H1 (cell line): ENCODE data around the gene RRBP1. TPM values are rescaled to one million over a fixed set of nuclear protein-coding genes. Genes with fewer than 3 reads are reported as not detected.

Experiments used
- CHD7 ChIP-seq: fragments of 300-600 bp; sonication (generic); IDR thresholded peaks from 2 replicates; pipeline ENCODE4 v1.7.1; 2012; ENCODE audit warnings: low read length, moderate library complexity, mild to moderate bottlenecking, inconsistent platforms; ENCODE audit not compliant: insufficient replicate concordance
- POLR2A ChIP-seq, 2 experiments: IDR thresholded peaks; 1 replicate in 1 of 2; 2 replicates in 1 of 2; pipeline ENCODE4 v1.6.1; 2011; ENCODE audit warnings: low read depth in 2 of 2, low read length in 2 of 2, mild to moderate bottlenecking in 2 of 2; ENCODE audit errors: control extremely low read depth in 1 of 2
- SP4 ChIP-seq: IDR thresholded peaks from 2 replicates; pipeline ENCODE4 v1.6.1; 2012; ENCODE audit warnings: low read length, inconsistent platforms
- TAF7 ChIP-seq: optimal IDR thresholded peaks from 2 replicates; pipeline ENCODE3; 2011; ENCODE audit warnings: low read depth, mild to moderate bottlenecking, inconsistent platforms, low read length, moderate library complexity, borderline replicate concordance
- polyA plus RNA-seq, 7 experiments: library from polyadenylated mRNA; depleted of rRNA in 3 of 7; stranded (reverse) in 5 of 7; unstranded in 2 of 7; fragments of >200 nt in 5 of 7; fragments of 200-250 nt in 2 of 7; gene quantifications; 1 replicate in 5 of 7; 2 replicates in 1 of 7; 4 replicates in 1 of 7; pipeline versions ENCODE4 v1.2.1 to v1.2.3, GENCODE V29; 2011 to 2013; ENCODE audit warnings: missing spikeins in 2 of 7, mixed read lengths in 2 of 7
- total RNA-seq: library from RNA; stranded (reverse); fragmentation: NEBNext Ultra II Directional; extraction: Animal tissue kit (Norgen Biotek cat#: 25700); gene quantifications from 2 replicates; pipeline ENCODE4 v1.2.1, GENCODE V29; 2021

The RRBP1 gene
- total and polyA plus RNA-seq, 2 of the 8 experiments (the other 6 are each of a cell fraction or from before 2014, with no cell fraction given): 15.9 to 157 TPM

- TF ChIP-seq CHD7 (no peak), TAF7 (no peak), POLR2A (IDR thresholded peaks at IDR 0.05; ENCODE audit: control extremely low read depth in 1 of 2, low read depth in 2 of 2, low read length in 2 of 2) (no peak), SP4 (no peak)
These were observed 43.9 kb downstream of the RRBP1 start (continued) for GRCh38 chr20:17637985-17638640.
